SH-SY5Y (cell line): Measurements from ENCODE around the gene SPRED3.

ENCODE experiments used
- GATA2 ChIP-seq: IDR thresholded peaks from 2 replicates; pipeline ENCODE4 v1.6.1; 2011; ENCODE audit warnings: mild to moderate bottlenecking, low read depth, low read length
- GATA3 ChIP-seq: IDR thresholded peaks from 2 replicates; pipeline ENCODE4 v1.6.1; 2011; ENCODE audit warnings: low read depth, mild to moderate bottlenecking, low read length, moderate library complexity

- TF ChIP-seq GATA2 (no peak), GATA3 (no peak)
These were observed 13.4 kb upstream of the SPRED3 start for GRCh38 chr19:38375098-38375493.
